Fibroblast of skin of left biceps (primary cell): ENCODE results near the gene CACNA2D3.
A peak's percentile ranks its signal among the peaks of the same experiment; 100 is the strongest.

ENCODE experiments used
- DNase-seq, 2 experiments: peaks; one replicate each; pipeline ENCODE4 v3.0.0-alpha.2; 2013; ENCODE audit warnings: low read depth in 2 of 2

Gene CACNA2D3

GRCh38 chr3:54374214-54374852 lies 252.0 kb downstream of the CACNA2D3 start:
- DNase-seq, result no peak

DNA sequence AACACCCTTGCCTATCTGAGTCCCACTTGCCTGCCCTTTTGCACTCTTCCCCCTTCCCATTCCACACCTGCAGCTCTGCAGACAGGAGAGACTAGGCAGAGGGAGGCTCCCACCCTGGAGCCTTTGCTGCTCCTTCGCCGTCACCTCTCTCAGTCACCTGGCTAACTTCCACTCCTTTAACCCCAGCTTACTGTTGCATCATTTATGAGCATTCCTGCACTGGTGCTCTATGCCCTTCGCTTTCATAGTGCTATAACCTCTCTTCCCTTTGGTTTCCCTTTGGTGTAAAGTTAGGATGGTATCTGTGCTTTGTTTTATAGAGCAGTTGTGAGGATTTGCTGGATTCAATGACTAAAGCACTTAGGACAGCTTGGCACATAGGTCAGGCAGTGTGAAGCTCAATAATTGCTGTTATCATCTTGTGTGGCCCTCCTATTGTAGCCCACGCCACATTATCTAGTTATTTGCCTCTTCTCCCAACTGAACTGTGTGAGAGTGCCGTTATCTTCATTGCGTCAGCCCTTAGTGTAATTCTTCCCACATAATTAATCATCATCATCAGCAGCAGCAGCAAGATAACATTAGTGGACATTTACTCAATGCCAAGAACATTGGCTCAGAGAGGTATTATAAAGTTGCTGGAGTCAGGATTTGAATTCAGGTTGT lies 253.9 kb downstream of the CACNA2D3 start:
- DNase-seq, result no peak

DNA sequence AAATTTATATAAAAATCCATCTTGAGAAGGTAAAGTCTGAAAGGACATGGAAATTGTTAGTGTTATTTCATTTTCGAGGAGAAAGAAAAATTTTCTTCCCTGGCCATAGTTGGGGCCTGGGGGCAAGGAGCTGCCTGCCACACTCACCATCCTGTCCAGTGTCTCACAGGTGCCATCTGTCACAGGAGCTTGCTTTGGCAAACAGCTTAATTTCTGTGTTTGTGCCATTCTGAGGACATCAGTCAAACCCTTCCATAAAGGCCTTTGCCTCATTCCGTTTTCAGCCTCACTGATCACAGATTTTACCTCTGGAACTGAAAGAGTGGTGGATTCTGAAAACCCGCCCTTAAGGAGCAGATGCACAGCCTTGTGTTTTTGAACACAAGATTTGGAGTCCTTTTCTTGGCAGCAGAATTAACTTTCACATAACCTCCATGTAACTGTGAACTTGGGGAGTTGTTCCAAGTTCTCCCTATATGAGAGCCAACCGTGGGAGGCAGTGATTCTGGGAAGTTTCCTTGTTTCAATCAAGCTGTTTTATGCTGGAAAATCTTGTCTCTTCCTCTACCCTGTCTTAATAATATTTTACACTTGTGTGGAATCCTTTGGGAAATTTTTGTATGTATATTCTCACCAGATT lies 254.7 kb downstream of the CACNA2D3 start:
- DNase-seq, result no peak

DNA sequence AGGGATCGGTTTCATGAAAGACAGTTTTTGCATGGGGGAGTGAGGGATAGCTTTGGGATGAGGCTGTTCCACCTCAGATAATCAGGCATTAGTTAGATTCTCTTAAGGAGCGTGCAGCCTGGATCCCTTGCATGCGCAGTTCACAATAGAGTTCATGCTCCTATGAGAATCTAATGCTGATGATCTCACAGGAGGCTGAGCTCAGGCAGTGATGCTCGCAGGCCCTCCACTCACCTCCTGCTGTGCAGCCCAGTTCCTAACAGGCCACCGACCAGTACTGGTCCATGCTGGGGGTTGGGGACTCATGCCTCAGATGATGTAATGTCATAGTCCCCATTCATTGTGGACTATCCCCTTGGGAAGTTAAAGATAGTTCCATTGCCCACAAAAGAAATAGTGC lies 255.8 kb downstream of the CACNA2D3 start:
- no peak for DNase-seq

DNA sequence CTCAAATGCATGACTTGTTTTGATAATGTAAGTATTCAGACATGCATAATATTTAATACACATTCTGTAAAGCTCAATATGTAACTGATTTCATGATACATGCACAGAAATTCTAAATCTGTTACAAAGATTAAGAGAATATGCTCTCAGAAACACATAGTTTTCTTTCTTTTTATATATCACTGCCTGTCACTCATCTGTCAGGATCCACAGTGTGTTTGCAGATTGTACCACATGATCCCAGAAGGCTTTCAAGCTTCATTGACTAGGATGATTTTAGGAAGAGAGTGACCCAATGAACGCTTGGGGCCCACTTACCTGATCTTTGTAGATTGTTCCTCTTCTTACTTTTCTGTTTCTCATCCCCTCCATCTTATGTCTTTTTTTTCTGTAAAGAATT lies 261.9 kb downstream of the CACNA2D3 start:
- no peak for DNase-seq

DNA sequence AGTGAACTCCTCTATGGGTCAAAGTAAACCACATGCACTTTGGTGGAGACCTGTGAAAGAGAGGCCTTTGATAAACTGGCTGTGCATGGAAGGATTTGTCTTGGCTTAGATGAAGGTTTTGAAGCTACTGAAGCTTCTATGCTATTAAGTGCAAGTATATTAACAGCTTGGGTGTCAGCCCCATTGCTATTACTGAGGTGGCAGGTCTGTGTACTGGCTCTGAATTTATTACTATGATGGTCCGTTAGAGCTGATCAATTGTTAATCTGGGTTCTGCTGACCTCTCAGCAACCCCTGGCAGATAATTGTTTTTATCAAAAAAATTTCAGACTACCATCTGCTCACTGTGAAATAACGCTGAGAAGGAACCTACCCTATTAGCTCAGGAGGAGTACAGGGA lies 268.2 kb downstream of the CACNA2D3 start:
- DNase-seq, result no peak

DNA sequence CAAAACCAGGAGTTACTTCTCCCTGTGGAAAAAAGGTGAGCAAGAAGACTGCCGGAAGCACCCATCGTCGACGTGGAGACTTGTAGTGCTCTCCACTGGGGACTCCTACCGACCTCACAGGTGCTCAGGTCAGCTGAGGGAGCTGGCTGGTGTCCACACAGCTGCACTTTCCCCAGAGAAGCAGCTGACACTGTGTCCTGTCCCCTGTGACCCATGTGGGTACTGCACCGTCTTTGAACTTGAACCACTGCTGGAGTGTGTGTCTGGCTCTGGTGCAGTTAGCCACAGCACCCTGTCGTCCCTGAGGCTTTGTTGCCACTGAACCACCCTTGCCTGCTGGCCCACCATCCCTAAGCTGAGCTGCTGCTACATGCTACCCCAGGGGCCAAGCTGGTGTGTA lies 270.8 kb downstream of the CACNA2D3 start:
- no peak for DNase-seq

DNA sequence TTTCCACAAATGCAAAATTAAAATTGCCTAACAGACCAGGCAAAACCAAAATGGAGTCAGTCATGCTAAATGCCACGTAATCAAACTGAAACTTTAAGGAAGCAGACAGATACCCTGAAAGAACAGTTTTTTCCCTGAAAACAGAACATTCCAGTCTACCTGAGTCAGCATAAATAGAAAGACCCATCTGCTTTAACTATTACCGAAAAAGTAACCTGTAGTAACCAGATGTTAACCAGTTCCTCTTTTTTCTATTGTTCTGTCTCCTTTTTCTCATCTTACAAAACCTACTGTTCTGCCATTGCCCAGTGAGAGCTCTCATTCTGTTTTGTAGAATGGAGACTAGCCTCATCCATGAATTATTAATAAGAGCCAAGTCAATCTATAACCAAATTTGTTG lies 286.0 kb downstream of the CACNA2D3 start:
- no peak for DNase-seq

DNA sequence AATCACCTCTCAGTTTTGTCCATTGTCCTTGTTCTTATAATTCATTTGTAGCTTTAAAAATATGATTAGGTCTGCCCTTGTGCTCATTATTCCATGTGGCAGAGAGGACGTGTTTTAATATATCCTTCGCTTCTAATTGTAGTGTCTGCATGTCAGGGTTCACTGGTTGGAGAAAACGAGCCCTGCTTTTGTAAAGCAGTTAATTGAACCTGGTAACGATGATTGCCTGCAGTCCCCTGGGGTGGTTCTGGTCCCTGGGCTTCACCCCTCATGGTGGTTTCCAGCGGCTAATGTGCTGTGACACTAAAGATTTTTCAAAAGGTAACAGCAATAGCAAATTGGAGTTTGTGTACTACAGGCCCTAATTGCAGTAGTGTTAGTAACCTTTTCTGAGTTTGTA lies 299.6 kb downstream of the CACNA2D3 start:
- no peak for DNase-seq

DNA sequence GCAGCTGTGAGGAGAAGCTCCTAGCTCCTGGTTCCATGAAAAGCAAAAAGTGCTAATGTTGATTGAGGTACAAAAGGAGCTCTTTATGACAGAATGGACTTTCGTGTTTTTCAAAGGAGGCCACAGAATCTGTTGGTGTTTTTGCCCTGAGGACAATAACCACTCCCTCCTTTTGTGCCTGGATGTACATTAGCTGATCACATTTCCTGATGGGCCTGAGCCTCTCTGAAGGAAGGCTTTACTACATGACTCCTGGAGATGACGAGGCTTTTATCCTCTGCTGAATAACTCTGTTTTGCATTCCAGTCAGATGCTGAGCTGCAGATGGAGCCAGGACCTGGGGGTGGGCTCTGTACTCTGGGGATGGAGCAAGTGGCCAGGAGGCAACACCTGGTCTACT lies 301.9 kb downstream of the CACNA2D3 start:
- DNase-seq, result no peak

- peak in 1 of 2 experiments; percentile 5 for DNase-seq
Measured at GRCh38 chr3:54426381-54426780, 304.0 kb downstream of the CACNA2D3 start.

DNA sequence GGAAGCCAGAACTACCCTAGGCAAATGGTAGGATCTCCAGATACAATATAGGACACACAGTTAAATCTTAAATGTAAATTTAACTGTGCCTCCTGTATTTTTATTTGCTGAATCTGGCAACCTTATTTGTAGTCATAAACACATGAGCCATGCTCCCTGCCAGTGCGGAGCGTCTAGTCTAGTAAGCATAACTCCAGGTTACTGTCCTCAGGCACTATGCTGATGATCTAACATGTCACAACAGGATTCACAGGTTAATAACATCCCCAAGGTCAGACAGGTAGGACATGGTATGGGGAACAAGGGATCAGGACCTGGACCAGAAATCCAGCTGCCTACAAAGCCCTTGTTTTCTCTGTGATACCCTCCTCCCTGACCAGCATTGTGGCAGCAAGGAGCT lies 305.1 kb downstream of the CACNA2D3 start:
- no peak for DNase-seq

DNA sequence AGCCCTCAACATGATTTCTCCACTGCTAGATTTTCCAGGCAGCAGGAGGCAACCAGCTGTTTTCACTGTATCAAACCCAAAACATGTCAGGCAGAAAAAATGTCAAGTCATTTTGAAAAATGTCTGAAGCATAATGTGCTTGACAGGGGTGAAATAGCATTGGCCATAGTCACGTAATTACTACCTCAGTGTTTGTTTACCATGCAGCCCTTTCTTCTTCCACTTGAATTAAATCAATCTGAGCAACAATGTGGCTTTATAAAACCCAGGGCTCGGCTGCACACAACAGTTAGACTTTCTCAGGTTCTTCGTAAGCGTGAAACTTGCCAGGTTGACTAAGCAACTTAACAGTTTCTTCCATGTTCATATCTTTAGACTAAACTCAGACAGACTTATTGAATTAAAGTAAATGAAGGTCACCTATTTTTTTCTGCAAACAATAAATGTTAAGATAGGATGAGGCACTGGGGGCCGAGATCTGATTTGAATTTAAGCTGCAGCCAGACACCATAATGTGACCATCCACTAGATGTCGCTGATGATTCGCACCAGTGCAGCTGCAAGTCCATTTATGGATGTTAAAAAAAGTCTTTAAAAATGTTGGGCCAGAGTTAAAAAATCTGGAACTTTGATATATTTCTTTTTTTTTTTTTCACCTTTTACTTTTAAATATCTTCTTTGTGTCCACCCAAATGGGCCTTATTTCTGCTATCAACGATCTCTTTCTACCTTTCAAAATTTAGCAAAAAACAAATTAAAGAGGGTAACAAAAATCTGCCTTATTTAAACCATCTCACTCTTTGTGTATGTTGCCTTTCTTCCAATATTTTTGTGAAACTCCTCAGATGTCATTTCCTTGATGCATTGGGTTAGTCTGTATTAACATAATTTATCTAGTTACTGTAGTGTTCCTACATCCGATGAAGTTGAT lies 305.9 kb downstream of the CACNA2D3 start:
- peak; percentile 42 to 45 for DNase-seq

DNA sequence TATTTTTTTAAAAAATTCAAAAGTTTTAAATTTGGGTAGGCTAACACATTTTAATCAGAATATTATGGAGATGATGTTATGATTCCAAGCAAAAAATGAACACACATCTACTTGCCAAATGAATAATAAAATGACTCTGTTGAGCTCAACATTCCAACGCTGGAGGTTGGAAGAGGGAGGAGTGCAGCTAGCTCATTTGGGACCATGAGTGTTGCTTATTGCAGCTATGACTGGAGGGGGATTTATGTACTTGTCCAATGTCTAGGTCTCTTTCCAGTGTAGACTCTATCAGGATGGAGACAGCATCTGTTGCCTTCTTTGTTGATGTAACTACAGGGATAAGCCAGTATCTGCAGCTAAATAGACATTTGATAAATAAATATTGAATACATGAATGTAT lies 310.6 kb downstream of the CACNA2D3 start:
- no peak for DNase-seq

DNA sequence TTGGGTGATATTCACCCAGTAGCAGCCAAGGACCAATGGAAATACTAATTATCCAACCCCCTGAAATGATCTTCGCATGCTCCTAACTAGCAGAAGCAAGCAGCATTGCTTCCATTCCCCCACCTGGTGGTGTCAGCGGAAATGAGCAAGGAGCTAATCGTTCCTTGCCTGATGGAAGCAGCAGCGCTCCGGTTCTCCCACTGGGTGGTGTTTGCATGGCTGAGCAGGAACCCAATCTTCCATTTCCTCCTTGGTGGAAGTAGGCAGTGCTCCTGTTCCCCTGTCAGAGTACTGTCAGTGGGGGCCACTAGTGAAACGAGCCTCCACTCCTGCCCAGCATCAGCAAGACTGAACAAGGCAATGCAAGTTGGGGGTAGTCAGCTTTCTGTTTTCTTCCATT lies 311.5 kb downstream of the CACNA2D3 start:
- no peak for DNase-seq

- DNase-seq, result no peak
Measured at GRCh38 chr3:54434756-54435155, 312.4 kb downstream of the CACNA2D3 start.

DNA sequence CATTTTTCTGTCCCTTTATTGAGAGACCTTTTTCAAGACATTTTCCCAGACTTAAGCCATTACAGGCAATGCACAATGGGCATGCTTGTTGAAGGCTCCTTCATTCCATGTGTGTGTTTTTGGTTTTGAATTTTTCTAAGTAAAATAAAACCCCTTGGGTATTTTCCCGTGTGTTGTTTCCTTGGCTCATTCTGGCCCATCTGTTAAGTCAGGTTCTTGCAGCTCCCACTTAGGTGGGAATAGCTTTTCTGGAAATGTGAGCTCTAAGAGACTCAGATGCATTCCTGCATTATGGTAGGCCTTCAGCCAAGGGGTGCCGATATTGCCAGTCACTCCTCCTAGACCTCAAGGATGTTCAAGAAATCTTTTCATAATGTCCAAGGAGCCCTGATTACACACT lies 314.9 kb downstream of the CACNA2D3 start:
- no peak for DNase-seq

GRCh38 chr3:54443561-54444161 lies 321.3 kb downstream of the CACNA2D3 start:
- DNase-seq, result no peak

GRCh38 chr3:54445630-54446029 lies 323.3 kb downstream of the CACNA2D3 start:
- DNase-seq, result no peak

- no peak for DNase-seq
Measured at GRCh38 chr3:54447427-54447826, 325.1 kb downstream of the CACNA2D3 start.

DNA sequence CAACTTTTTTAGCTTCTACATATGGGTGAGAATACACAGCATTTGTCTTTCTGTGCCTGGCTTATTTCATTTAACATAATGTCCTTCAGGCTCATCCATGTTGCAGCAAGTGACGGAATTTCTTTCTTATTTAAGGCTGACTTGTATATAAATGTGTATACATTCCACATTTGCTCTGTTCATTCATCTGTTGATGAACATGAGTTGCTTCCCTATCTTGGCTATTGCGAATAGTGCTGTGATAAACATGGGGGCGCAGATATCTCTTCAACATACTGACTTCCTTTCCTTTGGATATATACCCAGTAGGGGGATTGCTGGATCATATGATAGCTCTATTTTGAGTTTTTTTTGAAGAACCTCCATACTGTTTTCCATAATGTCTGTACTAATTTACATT lies 332.5 kb downstream of the CACNA2D3 start:
- DNase-seq, result no peak

GRCh38 chr3:54458357-54458756 lies 336.0 kb downstream of the CACNA2D3 start:
- DNase-seq, result no peak
